Vagina (tissue), 2 donors: Measurements from ENCODE around the gene VTCN1.
"Not testable (repeated sequence)": the region's sequence is repeated elsewhere in the genome, so short reads cannot be mapped to it uniquely, and the experiment has no call there.

ENCODE experiments used
- POLR2A ChIP-seq, 2 donors: fragments of 450-650 bp; IDR thresholded peaks; one replicate each; pipeline ENCODE4 v1.6.1; 2017; ENCODE audit warnings: antibody characterized with exemption in 2 of 2, mild to moderate bottlenecking in 2 of 2, moderate library complexity in 2 of 2
- POLR2AphosphoS5 ChIP-seq, 2 donors: sonication (generic); formaldehyde crosslinking; IDR thresholded peaks; one replicate each; pipeline ENCODE4 v1.9.0; 2017; ENCODE audit warnings: antibody characterized with exemption in 2 of 2, mild to moderate bottlenecking in 2 of 2, low read depth in 1 of 2; ENCODE audit not compliant: insufficient read depth in 1 of 2
- TF ChIP-seq, protein P1 (sequence below), 3 experiments: fragments of 450-650 bp in 2 of 3; fragments of 200-600 bp in 1 of 3; sonication (generic) in 1 of 3; IDR thresholded peaks; one replicate each; pipeline ENCODE4 v1.5.1; 2017 to 2019; ENCODE audit warnings: antibody characterized with exemption in 3 of 3, mild to moderate bottlenecking in 2 of 3, moderate library complexity in 2 of 3

DNA sequence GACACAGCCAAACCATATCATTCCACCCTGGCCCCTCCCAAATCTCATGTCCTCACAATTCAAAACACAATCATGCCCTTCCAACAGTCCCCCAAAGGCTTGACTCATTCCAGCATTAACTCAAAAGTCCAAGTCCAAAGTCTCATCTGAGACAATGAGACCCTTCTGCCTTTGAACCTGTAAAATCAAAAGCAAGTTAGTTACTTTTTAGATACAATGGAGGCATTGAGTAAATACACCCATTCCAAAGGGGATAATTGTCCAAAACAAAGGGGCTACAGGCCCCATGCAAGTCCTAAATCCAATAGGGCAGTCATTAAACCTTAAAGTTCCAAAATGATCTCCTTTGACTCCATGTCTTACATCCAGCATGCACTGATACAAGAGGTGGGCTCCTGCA lies 47.3 kb upstream of the VTCN1 start:
- TF ChIP-seq, protein P1, sequence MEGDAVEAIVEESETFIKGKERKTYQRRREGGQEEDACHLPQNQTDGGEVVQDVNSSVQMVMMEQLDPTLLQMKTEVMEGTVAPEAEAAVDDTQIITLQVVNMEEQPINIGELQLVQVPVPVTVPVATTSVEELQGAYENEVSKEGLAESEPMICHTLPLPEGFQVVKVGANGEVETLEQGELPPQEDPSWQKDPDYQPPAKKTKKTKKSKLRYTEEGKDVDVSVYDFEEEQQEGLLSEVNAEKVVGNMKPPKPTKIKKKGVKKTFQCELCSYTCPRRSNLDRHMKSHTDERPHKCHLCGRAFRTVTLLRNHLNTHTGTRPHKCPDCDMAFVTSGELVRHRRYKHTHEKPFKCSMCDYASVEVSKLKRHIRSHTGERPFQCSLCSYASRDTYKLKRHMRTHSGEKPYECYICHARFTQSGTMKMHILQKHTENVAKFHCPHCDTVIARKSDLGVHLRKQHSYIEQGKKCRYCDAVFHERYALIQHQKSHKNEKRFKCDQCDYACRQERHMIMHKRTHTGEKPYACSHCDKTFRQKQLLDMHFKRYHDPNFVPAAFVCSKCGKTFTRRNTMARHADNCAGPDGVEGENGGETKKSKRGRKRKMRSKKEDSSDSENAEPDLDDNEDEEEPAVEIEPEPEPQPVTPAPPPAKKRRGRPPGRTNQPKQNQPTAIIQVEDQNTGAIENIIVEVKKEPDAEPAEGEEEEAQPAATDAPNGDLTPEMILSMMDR (IDR thresholded peaks at IDR 0.05) = not testable (repeated sequence)
- TF ChIP-seq POLR2A (IDR thresholded peaks at IDR 0.05); POLR2AphosphoS5 (IDR thresholded peaks at IDR 0.05; ENCODE audit: insufficient read depth in 1 of 2, low read depth in 1 of 2): not testable (repeated sequence)
